PC-9 (cell line): ENCODE results near the gene KLHDC7B. TPM values are rescaled to one million over a fixed set of nuclear protein-coding genes. Genes with fewer than 3 reads are reported as not detected.

ENCODE experiments used
- BruUV-seq: library from RNA; stranded (reverse); fragments of 400-500 nt; replicated peaks from 2 replicates; lab custom pipeline; 2021; lab: Mats Ljungman, UMichigan
- CTCF ChIA-PET: fragments of 300-600 bp; sonication (Branson Sonifier 250); formaldehyde crosslinking; loops from one replicate; lab custom pipeline; 2022; ENCODE audit warnings: antibody characterized with exemption; lab: Charles Lee
- POLR2A ChIA-PET: fragments of 300-600 bp; sonication (Branson Sonifier 250); formaldehyde crosslinking; loops from one replicate; lab custom pipeline; 2022; ENCODE audit warnings: antibody characterized with exemption; ENCODE audit not compliant: unreplicated experiment; lab: Charles Lee
- DNase-seq, 2 experiments: peaks; one replicate each; pipeline versions ENCODE4 v3.0.0 to v3.0.0-alpha.2; 2015 to 2022; ENCODE audit warnings: mixed read lengths in 1 of 2
- H2AFZ ChIP-seq: fragments of 200-600 bp; sonication (generic); 2 replicates; pipeline ENCODE4 v1.8.1; 2017; ENCODE audit warnings: antibody characterized with exemption
- H3F3A ChIP-seq: fragments of 200-600 bp; sonication (generic); 2 replicates; pipeline ENCODE4 v1.8.1; 2017; ENCODE audit warnings: antibody characterized with exemption, mild to moderate bottlenecking, low read depth; ENCODE audit not compliant: insufficient read depth
- H3K27ac ChIP-seq: fragments of 200-600 bp; sonication (generic); 2 replicates; pipeline ENCODE4 v1.6.1; 2016; ENCODE audit warnings: mixed run types
- H3K27me3 ChIP-seq: fragments of 200-600 bp; sonication (generic); 2 replicates; pipeline ENCODE4 v1.6.1; 2016; ENCODE audit warnings: low read depth, mixed run types; ENCODE audit not compliant: insufficient read depth
- H3K36me3 ChIP-seq: fragments of 200-600 bp; sonication (generic); 2 replicates; pipeline ENCODE4 v1.6.1; 2016; ENCODE audit warnings: low read depth, mixed run types
- H3K4me1 ChIP-seq: fragments of 200-600 bp; sonication (generic); replicated peaks from 2 replicates; pipeline ENCODE4 v1.6.1; 2016; ENCODE audit warnings: mixed run types; ENCODE audit not compliant: insufficient read depth
- H3K4me2 ChIP-seq: fragments of 200-600 bp; sonication (generic); 2 replicates; pipeline ENCODE4 v1.6.1; 2017; ENCODE audit warnings: mixed run types
- H3K4me3 ChIP-seq: fragments of 200-600 bp; sonication (generic); 2 replicates; pipeline ENCODE4 v1.6.1; 2016; ENCODE audit warnings: mixed run types
- H3K79me2 ChIP-seq: fragments of 200-600 bp; sonication (generic); 2 replicates; pipeline ENCODE4 v1.6.1; 2017; ENCODE audit warnings: low read depth, mixed run types
- H3K9me2 ChIP-seq: fragments of 200-600 bp; sonication (generic); 2 replicates; pipeline ENCODE4 v1.8.1; 2017; ENCODE audit warnings: mild to moderate bottlenecking; ENCODE audit not compliant: insufficient read depth
- H3K9me3 ChIP-seq: fragments of 200-600 bp; sonication (generic); 2 replicates; pipeline ENCODE4 v1.8.1; 2016; ENCODE audit warnings: low read depth; ENCODE audit not compliant: insufficient read depth
- H4K20me1 ChIP-seq: fragments of 200-600 bp; sonication (generic); 2 replicates; pipeline ENCODE4 v1.8.1; 2017; ENCODE audit not compliant: insufficient read depth
- EZH2 ChIP-seq: fragments of 200-600 bp; sonication (generic); IDR thresholded peaks from 2 replicates; pipeline ENCODE4 v1.8.0; 2017; ENCODE audit warnings: antibody characterized with exemption, low read depth
- intact Hi-C: fragments of 100-400 bp; cut with micrococcal nuclease; formaldehyde crosslinking; loops from one replicate; pipeline ENCODE4 v1.10.0; 2022; ENCODE audit not compliant: unreplicated experiment
- total RNA-seq: library from RNA; stranded (reverse); gene quantifications from 2 replicates; pipeline ENCODE4 v1.2.3, GENCODE V29; 2021
- TF ChIP-seq, protein P1 (sequence below): fragments of 200-600 bp; sonication (generic); conservative IDR thresholded peaks from 2 replicates; pipeline ENCODE4 v1.6.1; 2017; ENCODE audit warnings: mixed run types, antibody characterized with exemption, mild to moderate bottlenecking, moderate library complexity

KLHDC7B gene
- total RNA-seq, 1 experiment from 2014 or later, result 0.72 TPM

DNA sequence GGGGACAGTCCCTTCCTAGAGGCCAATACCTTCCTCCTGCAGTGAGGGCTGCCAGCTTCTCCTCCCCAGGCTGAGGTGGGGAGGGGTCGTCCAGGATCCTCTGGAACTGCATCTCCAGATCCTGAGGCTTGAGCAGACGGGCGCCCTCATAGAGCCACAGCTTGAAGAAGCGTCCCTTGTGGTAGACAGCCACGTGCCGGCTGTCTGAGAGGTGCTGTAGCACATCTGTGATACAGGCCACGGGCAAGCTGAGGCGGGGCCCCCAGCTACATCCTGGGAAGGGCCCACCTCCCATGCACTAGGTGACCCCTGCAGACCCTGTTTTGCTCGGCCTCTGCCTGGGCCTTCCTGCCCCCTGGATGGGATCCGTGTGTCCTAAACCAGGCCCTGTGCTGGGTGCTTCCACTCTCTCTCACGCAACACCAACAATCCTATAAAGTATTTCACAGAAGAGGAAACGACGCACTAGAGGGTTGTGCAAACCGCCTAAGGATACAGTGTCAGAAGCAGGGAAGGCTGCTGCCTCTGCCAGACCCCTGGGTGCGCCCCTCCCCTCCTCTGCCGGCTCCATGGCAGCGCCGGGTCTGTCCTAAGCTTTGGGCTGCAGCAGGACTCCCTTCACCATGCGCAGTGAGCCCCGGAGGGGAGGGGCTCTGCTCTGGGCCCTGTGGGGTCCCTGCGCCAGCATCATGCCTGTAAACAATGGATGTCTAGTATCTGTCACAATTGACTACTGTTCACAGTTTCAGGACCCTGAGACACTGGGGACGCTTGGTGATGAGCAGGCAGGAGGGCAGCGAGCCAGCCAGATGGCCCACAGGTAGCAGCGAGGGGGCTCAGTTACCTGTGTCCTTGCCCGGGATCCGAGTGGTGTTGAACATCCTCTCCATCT lies 28.0 kb downstream of the KLHDC7B start:
- no peaks in the 10 kb centered on the region for H3K9me3 ChIP-seq
- no peaks in the 10 kb centered on the region for H3K9me2 ChIP-seq
- no peaks in the 10 kb centered on the region for H3K27me3 ChIP-seq
- no peak for TF ChIP-seq EZH2
- TF ChIP-seq, protein P1, sequence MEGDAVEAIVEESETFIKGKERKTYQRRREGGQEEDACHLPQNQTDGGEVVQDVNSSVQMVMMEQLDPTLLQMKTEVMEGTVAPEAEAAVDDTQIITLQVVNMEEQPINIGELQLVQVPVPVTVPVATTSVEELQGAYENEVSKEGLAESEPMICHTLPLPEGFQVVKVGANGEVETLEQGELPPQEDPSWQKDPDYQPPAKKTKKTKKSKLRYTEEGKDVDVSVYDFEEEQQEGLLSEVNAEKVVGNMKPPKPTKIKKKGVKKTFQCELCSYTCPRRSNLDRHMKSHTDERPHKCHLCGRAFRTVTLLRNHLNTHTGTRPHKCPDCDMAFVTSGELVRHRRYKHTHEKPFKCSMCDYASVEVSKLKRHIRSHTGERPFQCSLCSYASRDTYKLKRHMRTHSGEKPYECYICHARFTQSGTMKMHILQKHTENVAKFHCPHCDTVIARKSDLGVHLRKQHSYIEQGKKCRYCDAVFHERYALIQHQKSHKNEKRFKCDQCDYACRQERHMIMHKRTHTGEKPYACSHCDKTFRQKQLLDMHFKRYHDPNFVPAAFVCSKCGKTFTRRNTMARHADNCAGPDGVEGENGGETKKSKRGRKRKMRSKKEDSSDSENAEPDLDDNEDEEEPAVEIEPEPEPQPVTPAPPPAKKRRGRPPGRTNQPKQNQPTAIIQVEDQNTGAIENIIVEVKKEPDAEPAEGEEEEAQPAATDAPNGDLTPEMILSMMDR, result no peak
- no peak overlapping the region for H3K4me3 ChIP-seq
- ChIA-PET POLR2A (no interaction called here), CTCF (no interaction called here)
- intact Hi-C loops, result no loop called here
- H3K79me2 ChIP-seq, result no peaks in the 10 kb centered on the region
- H3K27ac ChIP-seq, result no peak overlapping the region
- no peaks in the 10 kb centered on the region for H3K4me1 ChIP-seq
- no TSS peak for BruUV-seq
- H3K4me2 ChIP-seq, result no peak overlapping the region
- no peak for DNase-seq
- no peaks in the 10 kb centered on the region; the same call in 1 of the 2 replicates for H3F3A ChIP-seq
- H2AFZ ChIP-seq, result no peak overlapping the region
- peaks cover 26% of the 10 kb centered on the region; the same call in 1 of the 2 replicates for H3K36me3 ChIP-seq
- no peaks in the 10 kb centered on the region for H4K20me1 ChIP-seq

DNA sequence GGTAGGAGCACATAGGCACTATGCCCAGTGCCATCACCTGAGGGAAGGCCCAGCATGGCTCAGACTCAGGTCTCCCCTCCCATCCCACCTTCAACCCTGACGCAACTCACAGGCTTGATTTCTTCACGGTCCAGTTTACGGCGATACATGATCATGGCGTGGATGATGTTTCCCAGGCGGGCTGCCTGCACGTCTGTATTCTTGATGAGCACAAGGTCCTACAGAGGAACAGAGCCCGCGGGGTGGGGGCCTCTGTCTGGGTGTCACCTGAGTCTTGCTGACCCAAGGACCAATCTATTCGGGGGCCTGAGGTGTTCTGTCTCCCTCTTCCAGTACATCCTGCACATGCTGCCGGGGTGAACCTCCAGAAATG lies 28.7 kb downstream of the KLHDC7B start:
- BruUV-seq, result no TSS peak
- no peak overlapping the region for H2AFZ ChIP-seq
- DNase-seq, result no peak
- no peaks in the 10 kb centered on the region for H4K20me1 ChIP-seq
- H3K27ac ChIP-seq, result no peak overlapping the region
- no peak for TF ChIP-seq EZH2
- TF ChIP-seq, protein P1, result no peak
- no peak overlapping the region for H3K4me2 ChIP-seq
- no peaks in the 10 kb centered on the region for H3K79me2 ChIP-seq
- H3K36me3 ChIP-seq, result peaks cover 21% of the 10 kb centered on the region; the same call in 1 of the 2 replicates
- no peak overlapping the region for H3K4me3 ChIP-seq
- no peaks in the 10 kb centered on the region for H3K4me1 ChIP-seq
- no peaks in the 10 kb centered on the region for H3K9me2 ChIP-seq
- CTCF ChIA-PET, result no interaction called here
- H3K9me3 ChIP-seq, result no peaks in the 10 kb centered on the region
- POLR2A ChIA-PET, result no interaction called here
- no peaks in the 10 kb centered on the region for H3K27me3 ChIP-seq
- intact Hi-C loops, result no loop called here
- H3F3A ChIP-seq, result peaks cover under 1% of the 10 kb centered on the region; the same call in 1 of the 2 replicates

DNA sequence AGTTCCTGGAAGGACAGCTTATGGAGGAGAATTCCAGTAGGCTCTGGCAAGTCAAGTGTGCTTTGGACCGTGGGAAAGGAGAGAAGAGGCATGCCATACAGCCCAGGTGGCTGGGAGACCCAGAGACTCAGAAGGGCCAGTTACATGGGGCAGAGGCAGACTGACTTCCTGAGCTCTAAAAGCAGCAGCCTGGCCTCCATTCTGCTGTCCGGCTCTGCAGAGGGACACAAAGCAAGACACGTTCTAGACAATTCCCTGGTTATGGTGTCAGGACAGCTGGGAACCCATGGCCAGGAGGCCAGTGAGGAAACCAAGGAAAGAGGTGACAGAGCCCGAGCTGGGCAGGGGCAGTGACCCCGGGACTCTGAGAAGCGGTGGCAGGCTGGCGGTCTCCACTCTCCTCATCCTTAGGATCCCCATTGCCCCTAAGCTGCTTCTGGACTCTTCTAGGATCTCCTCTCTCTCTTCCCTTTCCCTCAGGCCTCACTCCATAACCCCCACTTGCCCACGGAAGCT lies 29.8 kb downstream of the KLHDC7B start:
- Histone ChIP-seq H3K4me1 (no peaks in the 10 kb centered on the region), H3F3A (peaks cover 10% of the 10 kb centered on the region; the same call in 1 of the 2 replicates), H3K27ac (no peak overlapping the region), H3K27me3 (no peaks in the 10 kb centered on the region), H3K9me3 (no peaks in the 10 kb centered on the region), H3K36me3 (peaks cover 20% of the 10 kb centered on the region; the same call in 1 of the 2 replicates), H3K9me2 (no peaks in the 10 kb centered on the region), H4K20me1 (no peaks in the 10 kb centered on the region), H3K4me3 (no peak overlapping the region), H2AFZ (no peak overlapping the region), H3K4me2 (no peak overlapping the region), H3K79me2 (peaks cover 6% of the 10 kb centered on the region; the same call in 1 of the 2 replicates)
- TF ChIP-seq EZH2, result no peak
- TF ChIP-seq, protein P1, result no peak
- DNase-seq, result no peak
- CTCF ChIA-PET, result no interaction called here
- intact Hi-C loops, result no loop called here
- POLR2A ChIA-PET, result no interaction called here
- no TSS peak for BruUV-seq
